Smooth muscle cell (in vitro differentiated cells): Measurements from ENCODE around the gene FOSL1. TPM values are rescaled to one million over a fixed set of nuclear protein-coding genes. Genes with fewer than 3 reads are reported as not detected.

Experiments
- DNase-seq: peaks from one replicate; lab custom pipeline; 2025; ENCODE audit not compliant: unreplicated experiment; lab: John Stamatoyannopoulos, UW
- H2AFZ ChIP-seq: fragments of 200-600 bp; sonication (generic); 2 replicates; pipeline ENCODE4 v1.6.0; 2016; ENCODE audit warnings: antibody characterized with exemption, low read depth, mild to moderate bottlenecking
- H3F3A ChIP-seq: fragments of 200-600 bp; sonication (generic); 2 replicates; pipeline ENCODE4 v1.6.0; 2017; ENCODE audit warnings: antibody characterized with exemption, low read depth
- H3K27ac ChIP-seq: fragments of 200-600 bp; sonication (generic); 2 replicates; pipeline ENCODE4 v1.5.1; 2016; ENCODE audit warnings: low read depth, mild to moderate bottlenecking
- H3K27me3 ChIP-seq: fragments of 200-600 bp; sonication (generic); 2 replicates; pipeline ENCODE4 v1.6.1; 2016; ENCODE audit warnings: low read depth, mild to moderate bottlenecking
- H3K36me3 ChIP-seq: fragments of 200-600 bp; sonication (generic); 2 replicates; pipeline ENCODE4 v1.5.1; 2016; ENCODE audit warnings: low read depth
- H3K4me1 ChIP-seq: fragments of 200-600 bp; sonication (generic); 2 replicates; pipeline ENCODE4 v1.5.1; 2016; ENCODE audit warnings: low read depth
- H3K4me2 ChIP-seq: fragments of 200-600 bp; sonication (generic); 2 replicates; pipeline ENCODE4 v1.6.0; 2016; ENCODE audit warnings: mild to moderate bottlenecking
- H3K4me3 ChIP-seq: fragments of 200-600 bp; sonication (generic); 2 replicates; pipeline ENCODE4 v1.5.1; 2016; ENCODE audit warnings: mild to moderate bottlenecking
- H3K79me2 ChIP-seq: fragments of 200-600 bp; sonication (generic); 2 replicates; pipeline ENCODE4 v1.6.0; 2016; ENCODE audit warnings: low read depth, mild to moderate bottlenecking
- H3K9ac ChIP-seq: fragments of 200-600 bp; sonication (generic); 2 replicates; pipeline ENCODE4 v1.6.0; 2016; ENCODE audit warnings: low read depth
- H3K9me3 ChIP-seq: fragments of 200-600 bp; sonication (generic); replicated peaks from 2 replicates; pipeline ENCODE4 v1.5.1; 2016; ENCODE audit warnings: low read depth
- H4K20me1 ChIP-seq: fragments of 200-600 bp; sonication (generic); 2 replicates; pipeline ENCODE4 v1.6.0; 2016; ENCODE audit warnings: low read depth
- WGBS: methylation state at CpG from one replicate; pipeline ENCODE4 v1.1.7; 2016; ENCODE audit warnings: low lambda C conversion rate; 5-methylcytosine and 5-hydroxymethylcytosine counted together
- polyA plus RNA-seq: library from polyadenylated mRNA; unstranded; fragments of >200 nt; fragmentation: Nextera tagmentation; extraction: Ambion mirVana; gene quantifications from 2 replicates; pipeline ENCODE4 v1.2.1, GENCODE V29; 2016
- total RNA-seq: library from RNA; depleted of rRNA; stranded (reverse); fragments of >200 nt; gene quantifications from 2 replicates; pipeline ENCODE4 v1.2.3, GENCODE V29; 2014
- TF ChIP-seq, protein P1 (sequence below): fragments of 200-600 bp; sonication (generic); IDR thresholded peaks from 2 replicates; pipeline ENCODE4 v1.5.1; 2017; ENCODE audit warnings: borderline replicate concordance, mild to moderate bottlenecking, antibody characterized with exemption; ENCODE audit not compliant: insufficient read depth, poor library complexity, severe bottlenecking

Gene FOSL1
- total and polyA plus RNA-seq, 2 experiments from 2014 or later: 15.8 to 26.1 TPM

DNA sequence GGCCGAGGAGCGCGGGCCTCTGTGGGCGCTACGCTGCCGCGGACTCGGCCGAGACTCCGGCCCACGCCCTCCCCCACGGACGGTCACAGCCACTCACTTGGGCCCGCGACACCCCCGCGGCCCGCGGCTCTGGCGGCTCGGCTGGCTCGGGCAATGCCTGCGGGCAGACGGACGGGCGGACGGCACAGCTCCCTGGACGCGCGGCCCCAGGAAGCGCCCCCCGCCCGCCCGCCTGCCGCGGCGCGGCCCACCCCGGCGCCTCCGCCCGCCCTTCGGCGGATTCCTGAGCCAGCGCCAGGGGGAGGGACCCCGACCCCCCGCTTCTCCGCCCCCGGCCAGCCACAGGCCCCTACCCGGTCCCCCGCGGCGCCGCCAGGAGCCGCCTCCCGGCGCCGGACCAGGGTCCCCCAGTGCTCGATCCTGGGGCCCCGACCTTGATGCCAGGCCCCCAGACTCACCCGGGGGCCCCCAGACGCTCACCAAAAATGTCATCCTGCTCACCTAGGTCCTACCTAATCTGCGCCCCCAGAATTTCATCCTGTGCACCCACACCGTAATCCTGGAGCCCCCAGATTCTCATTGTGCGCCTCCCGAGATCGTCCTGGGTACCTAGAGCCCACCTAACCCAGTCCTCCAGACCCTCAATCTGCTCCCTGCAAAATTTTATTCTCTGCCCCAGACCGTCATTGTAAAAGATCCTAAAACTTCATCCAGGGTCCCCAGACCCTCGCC lies 27.4 kb downstream of the FOSL1 start, which contains the start of gene EFEMP2:
EFEMP2 (minus strand) TSS at position 215 of the 732 bp plus-strand sequence. CDS start 446 bp downstream, outside the sequence.
- Histone ChIP-seq H3K9ac (peak within 1 kb of the TSS; percentile 79), H2AFZ (no peak within 1 kb of the TSS), H3K27ac (peak within 1 kb of the TSS; percentile 61), H4K20me1 (peaks cover 5% of the 10 kb centered on the region), H3K4me3 (peak within 1 kb of the TSS; percentile 55), H3K27me3 (no peaks in the 10 kb centered on the region), H3K9me3 (no peaks in the 10 kb centered on the region), H3K4me1 (no peaks in the 10 kb centered on the region), H3F3A (peaks cover 13% of the 10 kb centered on the region), H3K36me3 (no peaks in the 10 kb centered on the region), H3K79me2 (no peaks in the 10 kb centered on the region), H3K4me2 (peak within 1 kb of the TSS; percentile 99)
- TF ChIP-seq, protein P1, sequence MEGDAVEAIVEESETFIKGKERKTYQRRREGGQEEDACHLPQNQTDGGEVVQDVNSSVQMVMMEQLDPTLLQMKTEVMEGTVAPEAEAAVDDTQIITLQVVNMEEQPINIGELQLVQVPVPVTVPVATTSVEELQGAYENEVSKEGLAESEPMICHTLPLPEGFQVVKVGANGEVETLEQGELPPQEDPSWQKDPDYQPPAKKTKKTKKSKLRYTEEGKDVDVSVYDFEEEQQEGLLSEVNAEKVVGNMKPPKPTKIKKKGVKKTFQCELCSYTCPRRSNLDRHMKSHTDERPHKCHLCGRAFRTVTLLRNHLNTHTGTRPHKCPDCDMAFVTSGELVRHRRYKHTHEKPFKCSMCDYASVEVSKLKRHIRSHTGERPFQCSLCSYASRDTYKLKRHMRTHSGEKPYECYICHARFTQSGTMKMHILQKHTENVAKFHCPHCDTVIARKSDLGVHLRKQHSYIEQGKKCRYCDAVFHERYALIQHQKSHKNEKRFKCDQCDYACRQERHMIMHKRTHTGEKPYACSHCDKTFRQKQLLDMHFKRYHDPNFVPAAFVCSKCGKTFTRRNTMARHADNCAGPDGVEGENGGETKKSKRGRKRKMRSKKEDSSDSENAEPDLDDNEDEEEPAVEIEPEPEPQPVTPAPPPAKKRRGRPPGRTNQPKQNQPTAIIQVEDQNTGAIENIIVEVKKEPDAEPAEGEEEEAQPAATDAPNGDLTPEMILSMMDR: no peak
- DNase-seq: peak; percentile 57
- WGBS: under 1% methylated on average over 17 of the region's 69 CpGs

DNA sequence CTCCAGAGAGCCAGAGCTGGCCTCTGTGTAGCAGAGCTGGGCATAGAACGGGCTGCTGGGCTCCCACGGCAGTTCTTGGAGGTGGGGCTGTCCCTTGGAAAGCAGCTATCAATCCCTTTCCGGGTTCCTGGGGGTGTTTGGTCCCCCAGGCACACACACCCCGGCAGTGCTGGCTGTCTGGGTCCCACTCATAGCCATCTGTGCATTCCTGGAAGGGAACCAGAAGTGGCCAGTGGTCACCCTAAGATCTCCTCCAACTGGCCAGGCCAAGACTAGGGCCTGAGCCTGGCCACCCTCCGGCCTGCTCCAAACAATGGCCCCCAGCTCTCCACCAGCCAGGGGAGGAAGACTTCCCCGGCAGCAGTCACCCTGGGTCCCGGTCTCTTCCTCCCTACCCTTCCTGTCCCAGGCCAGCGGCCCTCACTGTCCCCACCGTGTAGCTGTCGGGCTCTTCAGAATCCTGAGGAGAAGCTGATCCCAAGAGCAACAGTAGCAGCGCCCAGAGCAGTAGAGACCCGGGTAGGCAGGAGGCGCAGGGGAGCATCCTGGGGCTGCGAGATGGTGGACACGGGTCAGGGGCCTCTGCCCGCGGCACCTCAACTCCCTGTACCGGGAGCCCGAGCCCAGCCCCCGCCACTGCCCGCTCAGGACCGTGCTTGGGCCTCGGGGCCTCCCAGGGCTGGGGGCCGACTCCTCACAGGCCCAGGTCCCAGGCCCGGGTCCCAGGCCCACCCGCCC lies 28.2 kb downstream of the FOSL1 start:
- peak overlapping the region; percentile 99 for H3K4me2 ChIP-seq
- H3K36me3 ChIP-seq: no peaks in the 10 kb centered on the region
- H3K27ac ChIP-seq: peak overlapping the region; percentile 21
- peaks cover 12% of the 10 kb centered on the region for H4K20me1 ChIP-seq
- peaks cover 21% of the 10 kb centered on the region for H3F3A ChIP-seq
- peak overlapping the region; percentile 55 for H3K4me3 ChIP-seq
- WGBS: 30% methylated on average over 17 of the region's 26 CpGs
- no peak overlapping the region for H2AFZ ChIP-seq
- H3K4me1 ChIP-seq: no peaks in the 10 kb centered on the region
- no peaks in the 10 kb centered on the region for H3K27me3 ChIP-seq
- no peaks in the 10 kb centered on the region for H3K9me3 ChIP-seq
- H3K79me2 ChIP-seq: no peaks in the 10 kb centered on the region
- TF ChIP-seq, protein P1: no peak
- DNase-seq: peak; percentile 57
- H3K9ac ChIP-seq: peak overlapping the region; percentile 79

DNA sequence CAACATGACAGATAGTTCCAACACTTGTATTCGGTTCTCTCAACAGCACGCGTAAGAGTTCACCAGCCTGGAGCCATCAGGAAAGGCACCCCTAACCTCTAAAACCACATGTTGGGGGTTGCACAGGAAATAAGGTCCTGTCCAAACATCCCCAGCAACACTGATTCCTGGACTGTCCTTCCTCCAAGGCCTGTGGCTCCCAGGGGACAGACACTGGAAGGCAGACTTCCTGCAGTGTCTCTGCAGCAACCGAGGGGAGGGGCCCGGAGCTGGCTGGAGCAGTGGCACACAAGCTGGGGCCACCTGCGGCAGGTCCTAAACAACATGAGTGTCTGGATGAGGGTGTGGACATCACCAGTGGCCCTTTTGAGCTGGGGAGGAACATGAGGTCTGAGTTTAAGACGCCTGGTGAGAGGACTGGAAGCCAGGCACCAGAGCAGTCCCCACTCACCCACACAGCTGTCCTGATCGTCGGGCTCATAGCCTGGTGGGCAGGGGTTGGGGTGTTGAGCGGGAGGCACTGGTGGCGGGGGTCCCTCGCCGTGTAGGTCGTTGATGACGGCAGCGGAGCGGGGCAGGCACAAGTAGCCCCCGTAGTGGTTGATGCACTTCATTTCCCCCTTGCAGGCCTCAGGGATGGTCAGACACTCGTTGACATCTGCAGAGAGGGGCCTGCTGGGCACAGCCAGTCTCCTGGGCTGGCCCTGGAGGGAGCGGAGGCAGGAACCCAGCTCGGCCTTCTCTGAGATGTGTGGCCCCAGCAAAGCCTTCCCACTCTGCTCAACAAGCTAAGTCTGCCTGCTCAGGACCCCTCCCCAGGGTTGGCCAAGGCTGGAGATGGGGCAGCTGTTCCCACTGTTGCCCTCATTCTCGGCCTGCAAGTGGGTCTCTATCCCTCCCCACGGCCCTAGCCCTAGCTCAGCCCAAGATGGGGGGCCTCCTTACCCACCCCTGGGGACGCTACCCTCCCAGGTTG lies 29.2 kb downstream of the FOSL1 start:
- no peaks in the 10 kb centered on the region for H3K27me3 ChIP-seq
- peak overlapping the region; percentile 21 for H3K27ac ChIP-seq
- no peak for DNase-seq
- peak overlapping the region; percentile 55 for H3K4me3 ChIP-seq
- TF ChIP-seq, protein P1: no peak
- no peaks in the 10 kb centered on the region for H3K79me2 ChIP-seq
- 86% methylated on average over 24 of the region's 24 CpGs for WGBS
- H3K36me3 ChIP-seq: no peaks in the 10 kb centered on the region
- H3K9me3 ChIP-seq: no peaks in the 10 kb centered on the region
- peaks cover 29% of the 10 kb centered on the region for H3F3A ChIP-seq
- peaks cover 22% of the 10 kb centered on the region for H4K20me1 ChIP-seq
- peak overlapping the region; percentile 99 for H3K4me2 ChIP-seq
- H2AFZ ChIP-seq: no peak overlapping the region
- H3K4me1 ChIP-seq: no peaks in the 10 kb centered on the region
- H3K9ac ChIP-seq: peak overlapping the region; percentile 79
